ENCODE results near the gene LRRC53.

GRCh38 chr1:74436078-74436477 lies 76.3 kb downstream of the LRRC53 start:
- no peak for TF ChIP-seq POLR2AphosphoS5 (IDR thresholded peaks at IDR 0.05)
- TF ChIP-seq CTCF (IDR thresholded peaks at IDR 0.05) = no peak
- TF ChIP-seq POLR2A (IDR thresholded peaks at IDR 0.05) = no peak
